Measurements from ENCODE around the gene LATS2. TPM values are rescaled to one million over a fixed set of nuclear protein-coding genes. Genes with fewer than 3 reads are reported as not detected.

The LATS2 gene
- total RNA-seq, 2 experiments from 2014 or later: 6.2 to 6.5 TPM

DNA sequence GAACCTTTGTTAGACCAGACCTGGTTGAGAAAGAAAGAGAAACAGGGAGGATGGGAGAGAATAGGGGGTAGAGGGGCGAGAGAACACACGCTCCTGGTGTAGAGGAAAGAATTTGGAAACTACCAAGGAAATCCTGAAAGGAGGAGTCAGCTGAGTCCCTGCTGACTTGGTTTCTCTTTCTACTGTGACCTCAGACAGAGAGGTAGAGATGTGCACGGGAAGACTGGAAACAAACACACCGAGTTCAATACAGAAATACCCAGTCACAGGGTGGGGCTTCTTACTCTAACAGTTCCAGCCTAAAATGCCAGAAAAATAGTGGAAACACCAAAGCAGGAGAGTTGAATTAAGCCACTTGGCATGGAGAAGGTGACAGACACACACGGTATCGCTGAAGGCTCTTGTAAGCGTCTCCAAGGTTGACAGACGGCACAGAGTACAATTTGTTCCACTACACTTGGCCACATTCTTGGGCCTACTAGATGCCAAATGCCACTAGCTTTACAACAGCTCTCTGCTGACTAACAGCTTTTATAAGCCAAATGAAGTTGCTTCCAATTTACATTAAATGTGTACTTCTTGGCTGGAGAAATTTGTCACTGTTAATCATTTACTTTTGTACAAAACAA lies 28.1 kb downstream of the LATS2 start:
- no peaks in the 10 kb centered on the region for H3K4me1 ChIP-seq (ENCODE audit: insufficient read depth, low read length)
- no peaks in the 10 kb centered on the region for H3K27me3 Mint-ChIP-seq
- H3K4me3 Mint-ChIP-seq: no peak overlapping the region
- POLR2A ChIA-PET: no interaction called here
- no peak overlapping the region for H3K27ac ChIP-seq (ENCODE audit: low read depth in 1 of 2, low read length in 2 of 2)
- H3K27ac Mint-ChIP-seq: no peak overlapping the region
- H3K27me3 ChIP-seq (ENCODE audit: control insufficient read depth in 1 of 2, insufficient read depth in 2 of 2, low read length in 2 of 2): no peaks in the 10 kb centered on the region
- DNase-seq (no peak), ATAC-seq (ENCODE audit: poor library complexity) (no peak)
- CTCF ChIA-PET: no interaction called here
- H3K4me3 ChIP-seq (ENCODE audit: low read length): no peak overlapping the region
- H3K36me3 ChIP-seq (ENCODE audit: insufficient read depth, low read length): no peaks in the 10 kb centered on the region
- no peaks in the 10 kb centered on the region for H3K4me1 Mint-ChIP-seq (ENCODE audit: low read depth)
- H3K36me3 Mint-ChIP-seq (ENCODE audit: low read depth): no peaks in the 10 kb centered on the region
- TF ChIP-seq, protein P1, sequence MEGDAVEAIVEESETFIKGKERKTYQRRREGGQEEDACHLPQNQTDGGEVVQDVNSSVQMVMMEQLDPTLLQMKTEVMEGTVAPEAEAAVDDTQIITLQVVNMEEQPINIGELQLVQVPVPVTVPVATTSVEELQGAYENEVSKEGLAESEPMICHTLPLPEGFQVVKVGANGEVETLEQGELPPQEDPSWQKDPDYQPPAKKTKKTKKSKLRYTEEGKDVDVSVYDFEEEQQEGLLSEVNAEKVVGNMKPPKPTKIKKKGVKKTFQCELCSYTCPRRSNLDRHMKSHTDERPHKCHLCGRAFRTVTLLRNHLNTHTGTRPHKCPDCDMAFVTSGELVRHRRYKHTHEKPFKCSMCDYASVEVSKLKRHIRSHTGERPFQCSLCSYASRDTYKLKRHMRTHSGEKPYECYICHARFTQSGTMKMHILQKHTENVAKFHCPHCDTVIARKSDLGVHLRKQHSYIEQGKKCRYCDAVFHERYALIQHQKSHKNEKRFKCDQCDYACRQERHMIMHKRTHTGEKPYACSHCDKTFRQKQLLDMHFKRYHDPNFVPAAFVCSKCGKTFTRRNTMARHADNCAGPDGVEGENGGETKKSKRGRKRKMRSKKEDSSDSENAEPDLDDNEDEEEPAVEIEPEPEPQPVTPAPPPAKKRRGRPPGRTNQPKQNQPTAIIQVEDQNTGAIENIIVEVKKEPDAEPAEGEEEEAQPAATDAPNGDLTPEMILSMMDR (IDR thresholded peaks at IDR 0.05): no peak
- intact Hi-C loops (cut with DNase I, micrococcal nuclease): no loop called here
- H3K9me3 Mint-ChIP-seq: peaks cover 4% of the 10 kb centered on the region
- H3K9me3 ChIP-seq (ENCODE audit: control insufficient read depth in 1 of 2, insufficient read depth in 1 of 2, low read length in 2 of 2): no peaks in the 10 kb centered on the region

DNA sequence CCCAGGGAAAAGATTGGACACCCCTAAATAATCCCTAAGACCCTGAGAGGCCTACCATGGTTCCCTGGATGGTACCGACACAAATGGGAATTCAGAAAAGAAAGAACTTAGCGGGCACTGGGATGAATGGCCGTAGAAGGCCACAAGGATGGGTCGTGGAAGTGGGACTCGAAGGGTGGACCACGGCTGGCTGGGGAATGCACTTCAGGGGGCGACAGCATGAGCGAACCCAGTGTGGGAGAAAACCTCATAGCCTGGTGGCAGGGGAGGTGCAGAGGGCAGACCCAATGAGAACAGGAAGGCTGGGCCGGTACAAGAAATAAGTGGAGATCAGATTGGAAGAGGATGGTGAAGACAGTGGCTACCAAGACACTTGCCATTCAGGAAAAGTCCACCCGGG lies 28.7 kb downstream of the LATS2 start:
- no peak for DNase-seq
- ChIA-PET POLR2A (no interaction called here), CTCF (no interaction called here)
- H3K9me3 Mint-ChIP-seq: peaks cover 4% of the 10 kb centered on the region
- H3K4me3 ChIP-seq (ENCODE audit: low read length): no peak overlapping the region
- no peaks in the 10 kb centered on the region for H3K4me1 ChIP-seq (ENCODE audit: insufficient read depth, low read length)
- H3K4me3 Mint-ChIP-seq: no peak overlapping the region
- no peak overlapping the region for H3K27ac Mint-ChIP-seq
- ATAC-seq (ENCODE audit: poor library complexity): no peak
- no peaks in the 10 kb centered on the region for H3K36me3 Mint-ChIP-seq (ENCODE audit: low read depth)
- no peak overlapping the region for H3K27ac ChIP-seq (ENCODE audit: low read depth in 1 of 2, low read length in 2 of 2)
- H3K27me3 ChIP-seq (ENCODE audit: control insufficient read depth in 1 of 2, insufficient read depth in 2 of 2, low read length in 2 of 2): no peaks in the 10 kb centered on the region
- no peaks in the 10 kb centered on the region for H3K27me3 Mint-ChIP-seq
- intact Hi-C loops (cut with DNase I, micrococcal nuclease): no loop called here
- TF ChIP-seq, protein P1 (IDR thresholded peaks at IDR 0.05): no peak
- H3K4me1 Mint-ChIP-seq (ENCODE audit: low read depth): no peaks in the 10 kb centered on the region
- H3K9me3 ChIP-seq (ENCODE audit: control insufficient read depth in 1 of 2, insufficient read depth in 1 of 2, low read length in 2 of 2): no peaks in the 10 kb centered on the region
- no peaks in the 10 kb centered on the region for H3K36me3 ChIP-seq (ENCODE audit: insufficient read depth, low read length)

DNA sequence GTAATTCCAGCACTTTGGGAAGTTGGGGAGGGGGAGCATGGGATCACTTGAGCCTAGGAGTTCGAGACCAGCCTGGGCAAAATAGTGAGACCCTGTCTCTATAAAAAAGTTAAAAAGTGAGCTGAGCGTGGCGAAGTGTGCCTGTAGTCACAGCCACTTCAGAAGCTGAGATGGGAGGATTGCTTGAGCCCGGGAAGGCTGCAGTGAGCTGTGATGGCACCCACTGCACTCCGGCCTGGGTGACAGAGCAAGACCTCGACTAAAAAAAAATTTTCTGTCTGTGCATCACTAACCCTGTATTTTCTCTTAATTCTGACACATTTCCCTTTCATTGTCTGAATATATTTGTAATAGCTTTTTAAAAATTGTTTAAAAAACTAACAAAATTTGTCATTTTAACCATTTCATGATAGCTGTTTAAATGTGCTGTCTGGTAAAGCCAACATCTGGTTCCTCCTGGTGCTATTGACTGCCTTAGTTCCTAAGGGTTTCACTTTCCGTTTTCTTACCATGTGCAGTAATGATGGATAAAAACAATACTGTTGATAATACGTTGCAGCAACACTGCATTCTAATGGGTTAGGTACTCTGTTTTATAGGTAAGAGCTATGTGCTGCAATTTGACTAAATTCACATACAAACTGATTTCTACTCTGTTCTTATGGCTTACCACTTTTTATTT lies 29.7 kb downstream of the LATS2 start:
- Histone ChIP-seq H3K4me3 (ENCODE audit: low read length) (no peak overlapping the region), H3K9me3 (ENCODE audit: control insufficient read depth in 1 of 2, insufficient read depth in 1 of 2, low read length in 2 of 2) (no peaks in the 10 kb centered on the region), H3K27me3 (ENCODE audit: control insufficient read depth in 1 of 2, insufficient read depth in 2 of 2, low read length in 2 of 2) (no peaks in the 10 kb centered on the region), H3K27ac (ENCODE audit: low read depth in 1 of 2, low read length in 2 of 2) (no peak overlapping the region), H3K4me1 (ENCODE audit: insufficient read depth, low read length) (no peaks in the 10 kb centered on the region), H3K36me3 (ENCODE audit: insufficient read depth, low read length) (no peaks in the 10 kb centered on the region)
- H3K4me1 Mint-ChIP-seq (ENCODE audit: low read depth): no peaks in the 10 kb centered on the region
- ChIA-PET POLR2A (no interaction called here), CTCF (no interaction called here)
- H3K27ac Mint-ChIP-seq: no peak overlapping the region
- H3K36me3 Mint-ChIP-seq (ENCODE audit: low read depth): no peaks in the 10 kb centered on the region
- no peak overlapping the region for H3K4me3 Mint-ChIP-seq
- H3K27me3 Mint-ChIP-seq: no peaks in the 10 kb centered on the region
- intact Hi-C loops (cut with DNase I, micrococcal nuclease): no loop called here
- DNase-seq (no peak), ATAC-seq (ENCODE audit: poor library complexity) (no peak)
- H3K9me3 Mint-ChIP-seq: peaks cover 4% of the 10 kb centered on the region
- TF ChIP-seq, protein P1 (IDR thresholded peaks at IDR 0.05): no peak
